ENCODE results near the gene DPYSL4.

DPYSL4 gene

GRCh38 chr10:132178672-132179545 is 7.8 kb upstream of the DPYSL4 start:
- DNase-seq (ENCODE audit: low read depth): no peak

- DNase-seq (ENCODE audit: low read depth): no peak
Observed at GRCh38 chr10:132179551-132180392, 7.0 kb upstream of the DPYSL4 start.

DNA sequence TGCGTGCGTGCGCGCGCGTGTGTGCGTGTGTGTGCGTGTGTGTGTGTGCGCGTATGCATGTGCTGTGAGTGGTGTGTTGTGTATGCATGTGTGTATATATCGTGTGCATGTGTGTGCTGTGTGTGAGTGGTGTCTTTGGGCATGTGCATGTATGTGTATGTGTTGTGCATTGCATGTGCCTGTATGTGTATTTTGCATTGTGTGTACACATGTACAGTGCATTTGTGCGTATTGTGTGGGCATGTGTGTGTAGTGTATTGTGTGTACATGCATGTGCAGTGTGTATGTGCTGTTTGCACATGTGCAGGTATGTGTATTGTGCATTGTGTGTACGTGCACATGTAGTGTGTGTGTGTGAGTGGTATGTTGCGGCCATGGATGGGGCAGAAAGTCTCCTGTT is 6.0 kb upstream of the DPYSL4 start:
- DNase-seq (ENCODE audit: low read depth): no peak

GRCh38 chr10:132181691-132182425 is 4.9 kb upstream of the DPYSL4 start:
- DNase-seq (ENCODE audit: low read depth): no peak

GRCh38 chr10:132182591-132182990 is 4.2 kb upstream of the DPYSL4 start:
- no peak for DNase-seq (ENCODE audit: low read depth)

DNA sequence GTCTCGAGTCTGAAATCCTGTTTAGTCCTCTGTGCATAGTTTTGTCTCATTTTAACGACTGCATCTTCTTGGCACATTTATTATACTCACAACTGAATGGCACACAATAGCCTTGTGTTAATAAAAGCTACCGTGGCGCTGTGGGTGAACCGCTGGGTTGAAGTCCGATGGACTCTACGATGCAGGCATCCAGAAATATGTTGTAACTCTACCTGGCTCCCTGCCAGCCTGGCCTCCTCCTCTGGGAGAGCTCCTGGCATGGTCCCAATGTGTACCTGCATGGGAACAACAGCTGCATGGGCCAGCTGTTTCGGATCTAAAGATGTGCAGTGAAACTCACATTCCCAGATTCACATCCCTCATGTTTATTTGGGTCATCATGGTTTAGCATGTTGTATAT is 3.7 kb upstream of the DPYSL4 start:
- DNase-seq (ENCODE audit: low read depth): no peak

- DNase-seq (ENCODE audit: low read depth): no peak
Observed at GRCh38 chr10:132184816-132185593, 1.7 kb upstream of the DPYSL4 start.

GRCh38 chr10:132185601-132186487 is 904 bp upstream of the DPYSL4 start:
- DNase-seq (ENCODE audit: low read depth): no peak

DNA sequence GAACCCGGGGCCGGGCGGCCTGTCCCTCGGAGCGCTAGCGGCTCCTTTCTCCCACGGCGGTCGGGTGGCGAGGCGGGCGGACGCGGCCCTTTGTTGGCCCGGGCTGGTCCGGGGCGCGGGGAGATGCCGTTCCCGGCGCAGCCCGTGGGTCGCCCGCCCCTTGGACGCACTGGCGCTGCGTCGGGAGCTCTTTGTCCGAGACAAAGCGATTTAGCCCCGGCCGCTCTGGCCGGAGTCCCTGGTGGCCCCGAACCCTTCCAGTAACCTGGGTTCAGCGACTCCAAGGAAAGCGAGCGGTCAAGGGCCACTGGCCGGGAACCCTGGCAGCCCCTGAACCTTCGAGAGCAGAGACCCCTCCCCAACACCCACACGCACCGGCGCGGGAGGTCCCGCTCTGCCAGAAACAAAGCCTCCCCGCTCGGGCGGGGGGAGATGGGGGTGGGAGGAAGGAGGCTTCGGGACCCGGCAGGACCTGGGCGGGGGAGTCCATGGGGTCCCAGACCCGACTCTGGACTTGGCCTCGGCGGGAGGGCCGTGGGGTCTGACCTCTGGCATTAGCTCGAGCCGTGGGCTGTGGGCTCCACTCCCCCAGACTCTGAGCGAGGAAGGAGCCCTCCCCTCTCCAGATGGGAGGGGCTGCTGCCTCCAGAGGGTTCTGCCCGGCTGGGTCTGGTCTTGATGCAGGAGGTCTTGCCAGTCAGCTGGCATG is 836 bp downstream of the DPYSL4 start:
- DNase-seq (ENCODE audit: low read depth): no peak

GRCh38 chr10:132188331-132188730 is 1.6 kb downstream of the DPYSL4 start:
- no peak for DNase-seq (ENCODE audit: low read depth)

DNA sequence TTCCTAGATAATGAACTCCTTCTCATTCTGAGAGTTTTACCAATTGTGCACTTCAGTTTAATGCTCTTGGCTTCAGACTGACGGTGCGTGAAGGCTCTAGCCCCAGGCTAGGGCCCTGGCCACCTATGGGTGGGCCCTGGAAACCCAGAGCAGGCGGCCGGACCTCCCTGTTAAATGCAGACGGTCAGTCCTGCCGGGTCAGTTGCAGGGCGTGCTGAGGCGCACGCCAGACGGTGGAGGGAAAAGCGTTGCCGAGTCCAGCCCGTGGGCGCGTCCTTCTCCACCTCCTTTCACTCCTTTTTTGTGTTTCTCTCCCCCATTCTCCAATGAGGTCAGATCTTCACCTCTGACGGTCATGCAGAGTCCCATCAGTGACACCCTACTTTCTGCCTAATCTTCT is 2.3 kb downstream of the DPYSL4 start:
- no peak for DNase-seq (ENCODE audit: low read depth)

- DNase-seq (ENCODE audit: low read depth): no peak
Observed at GRCh38 chr10:132189810-132190422, 3.2 kb downstream of the DPYSL4 start.

GRCh38 chr10:132192076-132192975 is 5.6 kb downstream of the DPYSL4 start:
- DNase-seq (ENCODE audit: low read depth): no peak

DNA sequence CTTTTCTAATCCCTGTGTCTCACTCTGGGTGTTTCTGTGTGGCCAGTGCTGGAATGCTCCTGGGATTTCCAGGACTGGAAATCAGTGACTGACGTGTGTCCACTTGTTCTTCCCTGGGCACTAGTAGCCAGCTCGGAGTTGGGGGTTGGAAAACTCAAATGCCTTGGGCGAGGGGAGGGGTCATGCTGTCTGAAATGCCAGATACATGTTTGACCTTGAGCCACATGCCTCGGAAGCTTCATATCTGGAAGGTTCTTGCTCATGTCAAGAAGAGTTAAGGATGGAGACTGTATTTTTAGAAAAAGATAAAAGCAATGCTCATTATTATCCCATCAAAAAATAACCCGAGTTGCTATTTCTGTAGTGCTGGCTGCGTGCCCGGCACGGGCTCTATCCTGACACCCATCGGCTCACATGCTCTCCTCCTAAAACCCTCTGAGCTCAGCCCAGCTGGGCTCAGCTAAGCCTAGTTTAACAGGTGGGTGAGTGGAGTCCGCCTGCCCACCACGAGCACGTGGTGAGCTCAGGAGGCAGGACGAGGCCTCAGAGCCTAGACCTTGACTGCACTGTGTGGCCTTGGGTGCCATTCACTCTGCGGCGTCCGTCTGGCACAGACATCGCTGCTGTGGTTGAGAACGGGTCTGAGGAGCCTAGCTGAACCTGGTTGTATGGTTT is 6.4 kb downstream of the DPYSL4 start:
- DNase-seq (ENCODE audit: low read depth): no peak

GRCh38 chr10:132193907-132194552 is 7.3 kb downstream of the DPYSL4 start:
- peak; percentile 9 for DNase-seq (ENCODE audit: low read depth)

- no peak for DNase-seq (ENCODE audit: low read depth)
Observed at GRCh38 chr10:132194726-132195125, 8.0 kb downstream of the DPYSL4 start.

DNA sequence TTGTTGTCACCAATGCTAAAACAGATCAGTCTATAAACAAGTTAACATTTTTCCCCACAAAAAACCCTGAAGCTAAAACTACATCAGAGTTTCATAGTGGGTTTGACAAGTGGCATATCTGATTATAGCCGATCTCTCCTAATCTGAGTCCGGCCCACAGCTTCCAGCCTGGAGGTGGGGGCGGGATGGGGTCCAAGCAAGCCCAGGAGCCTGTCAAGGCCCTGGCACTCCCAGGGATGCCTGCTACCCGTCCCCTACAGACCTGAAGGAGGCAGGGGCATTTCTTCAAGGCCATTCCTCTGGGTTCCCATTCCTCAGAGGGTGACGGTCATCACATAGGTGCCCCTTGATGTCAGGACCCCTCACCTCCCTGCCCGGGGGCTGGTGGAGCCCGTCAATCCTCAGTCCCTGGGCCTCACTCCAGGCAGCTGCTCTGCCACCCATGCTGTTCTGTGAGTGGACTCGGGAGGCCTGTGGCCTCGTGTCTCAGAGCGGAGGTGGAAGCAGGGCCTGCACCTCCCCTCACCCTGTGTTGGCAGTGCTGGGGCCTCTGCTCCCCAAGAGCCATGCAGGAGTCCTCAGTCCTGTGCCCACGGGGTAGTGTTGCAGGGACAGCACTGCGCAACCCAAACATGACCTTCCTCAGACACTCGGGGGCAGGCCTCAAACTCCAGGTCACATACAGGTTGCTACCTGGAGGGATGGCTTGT is 8.8 kb downstream of the DPYSL4 start:
- no peak for DNase-seq (ENCODE audit: low read depth)
